Stomach (tissue), 9 donors: ENCODE results near the gene PTPRN. TPM values are rescaled to one million over a fixed set of nuclear protein-coding genes. Genes with fewer than 3 reads are reported as not detected.

Experiments
- DNase-seq, 2 donors: peaks; one replicate each; pipeline versions ENCODE4 v3.0.0 to v3.0.0-alpha.2; 2013 to 2019
- H3K27ac ChIP-seq, 5 donors: fragments of 200-600 bp in 4 of 5; sonication (generic) in 4 of 5; one replicate each; pipeline ENCODE4 v1.5.1; 2013 to 2019; ENCODE audit warnings: mild to moderate bottlenecking in 1 of 5, moderate library complexity in 1 of 5
- H3K27me3 ChIP-seq, 3 donors: fragments of 200-600 bp; sonication (generic); one replicate each; pipeline ENCODE4 v1.5.1; 2017 to 2019; ENCODE audit warnings: mixed run types in 1 of 3
- H3K36me3 ChIP-seq, 4 donors: fragments of 200-600 bp; sonication (generic); 1 replicate in 3 of 4; 2 replicates in 1 of 4; pipeline ENCODE4 v1.5.1; 2016 to 2019
- H3K4me1 ChIP-seq, 4 donors: fragments of 200-600 bp; sonication (generic); one replicate each; pipeline ENCODE4 v1.5.1; 2016 to 2019
- H3K4me3 ChIP-seq, 4 donors: fragments of 200-600 bp; sonication (generic) in 3 of 4; one replicate each; pipeline ENCODE4 v1.5.1; 2016 to 2019; ENCODE audit warnings: mild to moderate bottlenecking in 1 of 4
- H3K9me3 ChIP-seq, 4 donors: fragments of 200-600 bp; sonication (generic); one replicate each; pipeline ENCODE4 v1.5.1; 2016 to 2019
- EP300 ChIP-seq: sonication (generic); formaldehyde crosslinking; IDR thresholded peaks from one replicate; pipeline ENCODE4 v1.6.1; 2017; ENCODE audit warnings: antibody characterized with exemption
- POLR2A ChIP-seq, 4 donors: fragments of 450-650 bp; IDR thresholded peaks; one replicate each; pipeline ENCODE4 v1.6.1; 2016; ENCODE audit warnings: antibody characterized with exemption in 4 of 4, control low read depth in 2 of 4, mild to moderate bottlenecking in 1 of 4, moderate library complexity in 1 of 4
- POLR2AphosphoS5 ChIP-seq, 3 donors: sonication (generic); formaldehyde crosslinking; IDR thresholded peaks; one replicate each; pipeline ENCODE4 v1.6.1; 2016; ENCODE audit warnings: antibody characterized with exemption in 3 of 3
- WGBS, 5 donors: extraction: QIAGEN DNeasy Blood & Tissue Kit in 3 of 5; methylation state at CpG; one replicate each; pipeline versions ENCODE4 v1.1.5 to v1.1.7; 2013 to 2018; 5-methylcytosine and 5-hydroxymethylcytosine counted together
- intact Hi-C: fragments of 100-400 bp; cut with DNase I; formaldehyde crosslinking; loops from one replicate; pipeline ENCODE4 v1.15.1; 2023; ENCODE audit warnings: low total_unique reads
- polyA plus RNA-seq, 3 donors: library from polyadenylated mRNA; stranded (reverse); fragments of 200-250 nt; gene quantifications; one replicate each; pipeline ENCODE4 v1.2.3, GENCODE V29; 2013
- total RNA-seq, 5 donors: library from RNA; depleted of rRNA; stranded (reverse); fragments of >200 nt; gene quantifications; one replicate each; pipeline versions ENCODE4 v1.1.0 to v1.2.3, GENCODE V29; 2014 to 2016
- TF ChIP-seq, protein P1 (sequence below), 7 experiments: fragments of 450-650 bp in 4 of 7; fragments of 200-600 bp in 3 of 7; sonication (generic) in 3 of 7; IDR thresholded peaks; one replicate each; pipeline ENCODE4 v1.5.1; 2016 to 2019; ENCODE audit warnings: antibody characterized with exemption in 7 of 7, control low read depth in 2 of 7, mild to moderate bottlenecking in 1 of 7
- donor health status: healthy with polysubstance abuse.
- donor health status: Bipolar disorder and iron deficiency.
- donor health status: healthy.

PTPRN gene
- total and polyA plus RNA-seq, 8 donors: 1.1 to 11.3 (median 3.6) TPM; not detected in 1

DNA sequence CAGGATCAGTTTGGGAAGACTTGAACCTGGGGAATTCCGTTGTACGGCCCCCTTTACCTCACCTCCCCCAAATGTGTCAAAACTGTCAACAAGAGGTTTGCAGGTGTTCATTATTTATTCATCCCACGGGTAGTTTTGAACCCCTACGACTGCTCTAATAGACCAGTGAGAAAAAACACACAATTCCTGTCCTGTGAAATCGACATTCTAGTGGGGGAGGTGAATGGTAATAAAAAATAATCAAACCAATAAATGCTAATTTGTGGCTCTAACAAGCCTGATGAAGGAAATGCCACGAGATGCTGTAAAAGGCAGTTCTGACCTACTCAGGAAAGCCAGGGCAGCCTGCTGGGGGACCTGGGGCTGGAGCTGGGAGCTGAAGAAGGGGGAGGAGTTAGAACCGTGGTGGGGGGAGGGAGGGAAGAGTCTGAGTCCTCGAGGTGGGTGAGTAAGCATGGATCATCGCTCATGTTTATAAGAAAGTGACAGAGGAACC is 30.5 kb downstream of the PTPRN start:
- Histone ChIP-seq H3K9me3 (no peaks in the 10 kb centered on the region), H3K27me3 (no peaks in the 10 kb centered on the region), H3K4me3 (peak overlapping the region; percentile 51 to 74 (median 70)), H3K36me3 (peaks cover 23 to 34% (median 33%) of the 10 kb centered on the region in 4 donors), H3K27ac (peak overlapping the region; percentile 96 to 100 (median 99)), H3K4me1 (peaks cover 22 to 50% (median 31%) of the 10 kb centered on the region in 4 donors)
- no peak for DNase-seq
- 10 to 14% (median 12%) methylated on average over 9 of the region's 9 CpGs for WGBS, 5 donors
- no peak for TF ChIP-seq EP300
- TF ChIP-seq POLR2A (IDR thresholded peaks at IDR 0.05): no peak
- no peak for TF ChIP-seq POLR2AphosphoS5 (IDR thresholded peaks at IDR 0.05)
- TF ChIP-seq, protein P1, sequence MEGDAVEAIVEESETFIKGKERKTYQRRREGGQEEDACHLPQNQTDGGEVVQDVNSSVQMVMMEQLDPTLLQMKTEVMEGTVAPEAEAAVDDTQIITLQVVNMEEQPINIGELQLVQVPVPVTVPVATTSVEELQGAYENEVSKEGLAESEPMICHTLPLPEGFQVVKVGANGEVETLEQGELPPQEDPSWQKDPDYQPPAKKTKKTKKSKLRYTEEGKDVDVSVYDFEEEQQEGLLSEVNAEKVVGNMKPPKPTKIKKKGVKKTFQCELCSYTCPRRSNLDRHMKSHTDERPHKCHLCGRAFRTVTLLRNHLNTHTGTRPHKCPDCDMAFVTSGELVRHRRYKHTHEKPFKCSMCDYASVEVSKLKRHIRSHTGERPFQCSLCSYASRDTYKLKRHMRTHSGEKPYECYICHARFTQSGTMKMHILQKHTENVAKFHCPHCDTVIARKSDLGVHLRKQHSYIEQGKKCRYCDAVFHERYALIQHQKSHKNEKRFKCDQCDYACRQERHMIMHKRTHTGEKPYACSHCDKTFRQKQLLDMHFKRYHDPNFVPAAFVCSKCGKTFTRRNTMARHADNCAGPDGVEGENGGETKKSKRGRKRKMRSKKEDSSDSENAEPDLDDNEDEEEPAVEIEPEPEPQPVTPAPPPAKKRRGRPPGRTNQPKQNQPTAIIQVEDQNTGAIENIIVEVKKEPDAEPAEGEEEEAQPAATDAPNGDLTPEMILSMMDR (IDR thresholded peaks at IDR 0.05): peak in 1 of 7 experiments; percentile 11
- intact Hi-C loops: no loop called here

DNA sequence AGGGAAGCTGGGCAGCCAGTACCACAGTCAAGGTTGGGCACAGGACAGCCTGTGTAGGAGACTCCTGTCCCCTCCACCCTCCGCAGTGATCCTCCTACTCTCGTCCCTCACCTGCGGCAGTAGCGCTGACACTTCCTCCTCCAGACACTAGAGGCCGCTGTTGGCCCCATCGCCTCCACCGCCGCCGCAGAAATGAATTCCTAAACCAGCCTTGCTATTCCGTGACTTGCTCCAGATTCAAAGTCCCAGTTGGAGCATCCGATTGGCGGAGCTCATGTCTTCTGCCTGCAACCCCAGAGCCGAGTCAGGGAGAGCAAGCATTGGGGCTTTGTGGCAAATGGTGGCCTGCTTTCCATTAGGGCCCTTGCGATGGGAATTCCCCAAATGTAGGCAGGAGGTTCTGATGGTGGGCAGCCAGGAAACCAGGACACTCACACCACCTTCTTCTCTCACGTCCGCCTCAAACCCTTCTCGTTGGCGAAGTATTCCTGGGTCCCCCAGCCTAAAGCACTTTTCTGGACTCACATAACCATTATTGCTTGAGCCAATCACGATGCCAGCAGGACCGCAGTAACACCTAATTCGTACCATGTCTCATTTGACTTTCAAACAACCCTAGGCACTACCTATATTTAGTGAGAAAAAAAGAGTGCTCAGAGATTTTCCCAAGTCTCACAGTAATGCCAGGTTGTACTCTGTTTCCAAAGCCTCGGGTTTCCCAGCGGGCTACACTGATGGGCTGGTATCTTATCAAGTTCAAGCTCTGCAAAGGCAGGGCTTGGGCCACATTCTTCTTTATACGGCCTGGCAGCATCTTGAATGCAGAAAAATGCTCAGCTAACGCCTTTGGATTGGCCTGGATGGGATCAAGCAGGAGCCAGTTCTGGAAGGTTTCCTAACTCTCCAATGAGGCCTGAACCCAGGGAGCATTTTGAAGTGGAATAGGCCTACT is 31.2 kb downstream of the PTPRN start:
- peak overlapping the region in 1 of 4 donors; percentile 33 for H3K4me3 ChIP-seq
- H3K4me1 ChIP-seq: peaks cover 22 to 43% (median 31%) of the 10 kb centered on the region in 4 donors
- H3K27me3 ChIP-seq: no peaks in the 10 kb centered on the region
- DNase-seq: peak; percentile 85 to 93
- no peaks in the 10 kb centered on the region for H3K9me3 ChIP-seq
- peaks cover 18 to 27% (median 25%) of the 10 kb centered on the region in 4 donors for H3K36me3 ChIP-seq
- peak overlapping the region; percentile 39 to 100 (median 99) for H3K27ac ChIP-seq
- intact Hi-C loops: no loop called here
- peak in 2 of 3 donors; percentile 29 to 64 for TF ChIP-seq POLR2AphosphoS5 (IDR thresholded peaks at IDR 0.05)
- TF ChIP-seq POLR2A (IDR thresholded peaks at IDR 0.05): no peak
- no peak for TF ChIP-seq EP300
- TF ChIP-seq, protein P1 (IDR thresholded peaks at IDR 0.05): peak in 6 of 7 experiments; percentile 63 to 99 (median 96)
- 23 to 34% (median 23%) methylated on average over 19 to 25 of the region's 25 CpGs for WGBS, 5 donors

DNA sequence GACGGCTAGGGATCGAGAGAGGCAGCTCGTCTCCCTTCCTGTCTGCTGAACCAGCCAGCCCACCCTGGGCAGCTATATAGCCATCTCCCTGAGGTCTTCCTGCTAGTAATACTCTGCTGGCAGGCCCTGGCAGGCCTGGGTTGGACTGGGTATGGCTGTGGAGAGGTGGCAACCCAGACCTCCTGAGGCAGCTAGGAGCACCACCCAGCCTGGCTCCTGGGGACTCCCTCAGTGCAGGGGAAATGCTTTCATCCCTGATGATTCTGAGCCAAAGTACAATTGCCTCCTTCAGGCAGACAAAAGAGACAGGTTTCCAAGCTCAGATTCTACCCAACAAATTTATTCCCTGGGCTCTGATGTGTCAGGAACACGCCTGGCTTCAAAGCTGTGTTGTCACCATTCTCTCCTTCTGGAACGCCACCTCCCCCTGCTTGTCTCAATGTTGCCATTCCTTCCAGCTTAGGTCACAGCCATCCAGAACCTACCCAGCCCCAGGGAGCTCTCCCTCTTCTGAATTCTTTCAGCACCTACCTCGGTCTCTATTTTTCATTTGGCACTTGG is 34.8 kb downstream of the PTPRN start:
- Histone ChIP-seq H3K27me3 (no peaks in the 10 kb centered on the region), H3K36me3 (no peaks in the 10 kb centered on the region), H3K4me3 (no peak overlapping the region), H3K9me3 (no peaks in the 10 kb centered on the region), H3K27ac (peak overlapping the region in 3 of 5 donors; percentile 41 to 68 (median 53)), H3K4me1 (peaks cover 12 to 18% (median 17%) of the 10 kb centered on the region in 4 donors)
- 38 to 61% (median 53%) methylated on average over 3 to 6 of the region's 6 CpGs for WGBS, 5 donors
- DNase-seq: peak in 1 of 2 donors; percentile 71
- intact Hi-C loops: no loop called here
- TF ChIP-seq EP300 (no peak), POLR2A (IDR thresholded peaks at IDR 0.05) (no peak), POLR2AphosphoS5 (IDR thresholded peaks at IDR 0.05) (no peak)
- TF ChIP-seq, protein P1 (IDR thresholded peaks at IDR 0.05): no peak

DNA sequence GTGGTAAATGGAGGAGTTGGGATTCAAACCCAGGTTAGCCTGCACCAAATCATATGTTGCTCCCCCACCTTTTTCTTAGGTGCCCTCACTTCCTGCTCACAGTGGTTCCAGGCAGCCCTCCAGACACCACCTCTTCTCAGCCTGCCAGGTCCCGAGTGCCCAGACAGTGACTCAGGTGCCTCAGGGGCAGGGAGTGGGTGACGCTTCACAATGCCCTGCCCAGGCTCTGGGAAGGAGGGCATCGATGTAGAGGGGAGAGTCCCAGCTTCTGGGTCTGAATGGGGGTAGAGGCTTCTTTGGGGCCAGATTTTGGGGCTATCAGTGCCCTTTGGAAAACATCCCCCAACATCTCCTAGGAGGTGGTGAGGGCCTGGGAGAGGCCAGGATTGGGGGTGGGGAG is 35.3 kb downstream of the PTPRN start:
- WGBS, 5 donors: 44 to 81% (median 77%) methylated on average over 3 of the region's 3 CpGs
- Histone ChIP-seq H3K27me3 (no peaks in the 10 kb centered on the region), H3K27ac (peak overlapping the region in 3 of 5 donors; percentile 41 to 68 (median 53)), H3K9me3 (no peaks in the 10 kb centered on the region), H3K4me1 (peaks cover 12 to 22% (median 16%) of the 10 kb centered on the region in 4 donors), H3K36me3 (no peaks in the 10 kb centered on the region), H3K4me3 (no peak overlapping the region)
- TF ChIP-seq EP300 (no peak), POLR2A (IDR thresholded peaks at IDR 0.05) (no peak), POLR2AphosphoS5 (IDR thresholded peaks at IDR 0.05) (no peak)
- TF ChIP-seq, protein P1 (IDR thresholded peaks at IDR 0.05): no peak
- intact Hi-C loops: no loop called here
- no peak for DNase-seq
